MM.1S (cell line): Measurements from ENCODE around the gene ADGRV1.

Experiments used
- DNase-seq: peaks from one replicate; pipeline ENCODE4 v3.0.0-alpha.2; 2015
- H2AFZ ChIP-seq: fragments of 300-600 bp; sonication (generic); 2 replicates; pipeline ENCODE4 v1.6.0; 2016; ENCODE audit warnings: antibody characterized with exemption, low read length
- H3F3A ChIP-seq: fragments of 300-600 bp; sonication (generic); 2 replicates; pipeline ENCODE4 v1.6.1; 2016; ENCODE audit warnings: mild to moderate bottlenecking, antibody characterized with exemption, low read length, moderate library complexity, mixed read lengths; ENCODE audit not compliant: insufficient read depth
- H3K27ac ChIP-seq: fragments of 300-600 bp; sonication (generic); 2 replicates; pipeline ENCODE4 v1.5.1; 2016; ENCODE audit warnings: mild to moderate bottlenecking, low read length
- H3K27me3 ChIP-seq: fragments of 300-600 bp; sonication (generic); replicated peaks from 2 replicates; pipeline ENCODE4 v1.6.0; 2016; ENCODE audit warnings: low read length; ENCODE audit not compliant: insufficient read depth
- H3K36me3 ChIP-seq: fragments of 300-600 bp; sonication (generic); replicated peaks from 2 replicates; pipeline ENCODE4 v1.6.1; 2016; ENCODE audit warnings: mild to moderate bottlenecking, low read length, mixed read lengths; ENCODE audit not compliant: insufficient read depth
- H3K4me1 ChIP-seq: fragments of 300-600 bp; sonication (generic); 2 replicates; pipeline ENCODE4 v1.6.1; 2016; ENCODE audit warnings: low read length, mixed read lengths
- H3K4me2 ChIP-seq: fragments of 300-600 bp; sonication (generic); 2 replicates; pipeline ENCODE4 v1.6.0; 2016; ENCODE audit warnings: low read depth, low read length
- H3K4me3 ChIP-seq: fragments of 300-600 bp; sonication (generic); 2 replicates; pipeline ENCODE4 v1.5.1; 2016; ENCODE audit warnings: low read length, mixed read lengths
- H3K79me2 ChIP-seq: fragments of 300-600 bp; sonication (generic); 2 replicates; pipeline ENCODE4 v1.6.1; 2016; ENCODE audit warnings: mixed run types, low read length, mixed read lengths
- H3K9ac ChIP-seq: fragments of 300-600 bp; sonication (generic); 2 replicates; pipeline ENCODE4 v1.6.1; 2016; ENCODE audit warnings: low read length, mixed read lengths
- H3K9me2 ChIP-seq: fragments of 300-600 bp; sonication (generic); replicated peaks from 2 replicates; pipeline ENCODE4 v1.6.1; 2016; ENCODE audit warnings: mild to moderate bottlenecking, low read length, mixed read lengths; ENCODE audit not compliant: insufficient read depth
- H3K9me3 ChIP-seq: fragments of 300-600 bp; sonication (generic); replicated peaks from 2 replicates; pipeline ENCODE4 v1.6.1; 2016; ENCODE audit warnings: mild to moderate bottlenecking, low read length, mixed read lengths; ENCODE audit not compliant: insufficient read depth
- H4K20me1 ChIP-seq: fragments of 300-600 bp; sonication (generic); 2 replicates; pipeline ENCODE4 v1.6.1; 2016; ENCODE audit warnings: mild to moderate bottlenecking, low read length, moderate library complexity, mixed read lengths; ENCODE audit not compliant: insufficient read depth
- EZH2 ChIP-seq: fragments of 300-600 bp; sonication (generic); optimal IDR thresholded peaks from 2 replicates; pipeline ENCODE3; 2017; ENCODE audit warnings: low read depth, mild to moderate bottlenecking, antibody characterized with exemption, low read length, mixed read lengths
- EZH2phosphoT487 ChIP-seq: fragments of 300-600 bp; sonication (generic); IDR thresholded peaks from 2 replicates; pipeline ENCODE4 v1.6.1; 2018; ENCODE audit warnings: antibody characterized with exemption, low read length
- TF ChIP-seq, protein P1 (sequence below): fragments of 300-600 bp; sonication (generic); IDR thresholded peaks from 2 replicates; pipeline ENCODE4 v1.5.1; 2016; ENCODE audit warnings: antibody characterized with exemption, low read length, mixed read lengths

The ADGRV1 gene

DNA sequence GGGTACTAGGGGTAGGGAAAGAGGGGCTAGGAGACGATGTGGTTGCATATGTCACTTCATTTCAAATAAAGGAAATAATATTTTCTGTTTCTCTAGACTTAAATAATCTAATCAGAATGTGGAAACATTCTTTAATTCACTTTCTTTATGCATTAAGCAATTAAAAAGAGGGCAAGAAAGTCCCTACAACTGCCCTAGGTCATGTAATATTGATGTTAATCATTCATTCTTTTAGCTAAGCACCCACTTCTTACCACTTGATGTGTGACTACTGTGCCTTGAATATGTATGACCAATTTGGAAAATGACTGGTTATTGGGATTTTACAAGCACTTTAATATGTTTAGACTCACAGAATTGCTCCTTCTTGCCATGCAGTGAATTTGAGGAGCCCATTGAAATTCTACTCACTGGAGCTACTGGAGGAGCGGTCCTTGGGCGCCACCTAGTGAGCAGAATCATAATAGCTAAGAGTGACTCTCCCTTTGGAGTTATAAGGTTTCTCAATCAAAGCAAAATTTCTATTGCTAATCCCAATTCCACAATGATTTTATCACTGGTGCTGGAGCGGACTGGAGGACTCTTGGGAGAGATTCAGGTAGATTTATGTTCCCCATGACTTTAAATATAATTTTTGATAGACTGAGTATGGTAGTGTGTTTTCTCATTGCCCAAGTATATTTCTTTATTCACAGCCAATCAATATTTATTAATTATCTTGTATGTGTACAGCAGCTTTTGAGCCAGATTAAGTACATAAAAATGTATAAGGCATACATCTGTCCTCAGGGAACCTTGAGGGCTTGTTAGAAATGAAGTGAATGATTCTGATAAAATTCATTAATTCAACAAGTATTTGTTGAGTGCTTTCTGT, 225.1 kb downstream of the ADGRV1 start:
- no peak overlapping the region for H3K9ac ChIP-seq
- no peaks in the 10 kb centered on the region for H3K79me2 ChIP-seq
- H4K20me1 ChIP-seq: no peaks in the 10 kb centered on the region
- H3K9me2 ChIP-seq: no peaks in the 10 kb centered on the region
- H3K9me3 ChIP-seq: no peaks in the 10 kb centered on the region
- H3F3A ChIP-seq: no peaks in the 10 kb centered on the region
- H3K36me3 ChIP-seq: no peaks in the 10 kb centered on the region
- no peak overlapping the region for H3K4me2 ChIP-seq
- DNase-seq: peak; percentile 69
- H3K27me3 ChIP-seq: no peaks in the 10 kb centered on the region
- H3K4me1 ChIP-seq: no peaks in the 10 kb centered on the region
- no peak overlapping the region for H3K4me3 ChIP-seq
- no peak overlapping the region for H2AFZ ChIP-seq
- TF ChIP-seq EZH2: no peak
- TF ChIP-seq, protein P1, sequence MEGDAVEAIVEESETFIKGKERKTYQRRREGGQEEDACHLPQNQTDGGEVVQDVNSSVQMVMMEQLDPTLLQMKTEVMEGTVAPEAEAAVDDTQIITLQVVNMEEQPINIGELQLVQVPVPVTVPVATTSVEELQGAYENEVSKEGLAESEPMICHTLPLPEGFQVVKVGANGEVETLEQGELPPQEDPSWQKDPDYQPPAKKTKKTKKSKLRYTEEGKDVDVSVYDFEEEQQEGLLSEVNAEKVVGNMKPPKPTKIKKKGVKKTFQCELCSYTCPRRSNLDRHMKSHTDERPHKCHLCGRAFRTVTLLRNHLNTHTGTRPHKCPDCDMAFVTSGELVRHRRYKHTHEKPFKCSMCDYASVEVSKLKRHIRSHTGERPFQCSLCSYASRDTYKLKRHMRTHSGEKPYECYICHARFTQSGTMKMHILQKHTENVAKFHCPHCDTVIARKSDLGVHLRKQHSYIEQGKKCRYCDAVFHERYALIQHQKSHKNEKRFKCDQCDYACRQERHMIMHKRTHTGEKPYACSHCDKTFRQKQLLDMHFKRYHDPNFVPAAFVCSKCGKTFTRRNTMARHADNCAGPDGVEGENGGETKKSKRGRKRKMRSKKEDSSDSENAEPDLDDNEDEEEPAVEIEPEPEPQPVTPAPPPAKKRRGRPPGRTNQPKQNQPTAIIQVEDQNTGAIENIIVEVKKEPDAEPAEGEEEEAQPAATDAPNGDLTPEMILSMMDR: peak; percentile 92
- no peak overlapping the region for H3K27ac ChIP-seq

DNA sequence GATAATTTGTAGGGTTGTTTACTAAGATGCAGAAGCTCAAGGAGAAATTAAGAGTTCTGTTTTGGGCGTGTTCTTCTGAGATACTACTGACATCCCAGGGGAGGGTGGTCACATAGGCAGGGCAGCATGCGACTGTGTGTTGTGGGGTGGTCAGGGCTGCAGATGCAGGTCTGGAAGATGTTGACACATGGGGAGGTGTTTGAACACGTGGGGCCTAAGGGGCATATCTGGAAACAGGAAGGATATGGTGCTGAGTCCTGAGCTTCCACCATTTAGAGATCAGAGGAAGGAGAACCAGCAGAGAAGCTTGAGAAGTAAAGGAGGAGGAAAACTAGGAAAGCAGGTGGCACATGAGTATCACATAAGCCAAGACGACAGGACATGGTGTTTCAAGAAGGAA, 228.2 kb downstream of the ADGRV1 start:
- no peak for TF ChIP-seq EZH2phosphoT487
- TF ChIP-seq EZH2: no peak
- TF ChIP-seq, protein P1: no peak
- H3K4me2 ChIP-seq: no peak overlapping the region
- H2AFZ ChIP-seq: no peak overlapping the region
- H3K4me1 ChIP-seq: no peaks in the 10 kb centered on the region
- H3K79me2 ChIP-seq: no peaks in the 10 kb centered on the region
- H3K9me2 ChIP-seq: no peaks in the 10 kb centered on the region
- DNase-seq: no peak
- H3K27me3 ChIP-seq: no peaks in the 10 kb centered on the region
- H3K36me3 ChIP-seq: no peaks in the 10 kb centered on the region
- H3K9me3 ChIP-seq: no peaks in the 10 kb centered on the region
- no peaks in the 10 kb centered on the region for H3F3A ChIP-seq
- no peak overlapping the region for H3K27ac ChIP-seq
- no peak overlapping the region for H3K4me3 ChIP-seq
- H3K9ac ChIP-seq: no peak overlapping the region
- no peaks in the 10 kb centered on the region for H4K20me1 ChIP-seq

DNA sequence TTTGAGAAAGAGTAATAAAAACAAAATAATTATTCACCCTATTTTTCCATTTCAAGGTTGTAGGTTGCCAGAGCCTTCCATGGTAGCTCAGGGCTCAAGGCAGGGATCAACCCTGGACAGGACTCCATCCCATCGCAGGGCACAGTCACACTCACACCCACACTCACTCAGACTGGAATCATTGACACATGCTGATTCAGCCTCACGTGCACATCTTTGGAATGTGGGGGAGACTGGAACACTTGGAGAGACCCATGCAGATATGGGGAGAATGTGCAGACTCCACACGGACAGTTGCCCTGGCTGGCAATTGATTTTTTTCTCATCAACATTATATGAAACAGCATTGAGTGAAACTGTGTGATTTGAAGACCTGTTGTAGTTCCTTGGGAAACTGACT, 234.1 kb downstream of the ADGRV1 start:
- no peaks in the 10 kb centered on the region for H3K9me2 ChIP-seq
- H3K79me2 ChIP-seq: no peaks in the 10 kb centered on the region
- TF ChIP-seq, protein P1: no peak
- TF ChIP-seq EZH2phosphoT487 (no peak), EZH2 (no peak)
- no peak overlapping the region for H3K4me2 ChIP-seq
- no peaks in the 10 kb centered on the region for H3K4me1 ChIP-seq
- H3K27me3 ChIP-seq: no peaks in the 10 kb centered on the region
- no peaks in the 10 kb centered on the region for H3K36me3 ChIP-seq
- no peaks in the 10 kb centered on the region for H4K20me1 ChIP-seq
- no peak overlapping the region for H3K27ac ChIP-seq
- DNase-seq: no peak
- no peaks in the 10 kb centered on the region for H3F3A ChIP-seq
- H3K9me3 ChIP-seq: no peaks in the 10 kb centered on the region
- no peak overlapping the region for H2AFZ ChIP-seq
- no peak overlapping the region for H3K9ac ChIP-seq
- no peak overlapping the region for H3K4me3 ChIP-seq
